ENCODE data around the gene CD27.
"Not testable (repeated sequence)": the region's sequence is repeated elsewhere in the genome, so short reads cannot be mapped to it uniquely, and the experiment has no call there.

Gene CD27

GRCh38 chr12:6461401-6462233 lies 16.9 kb downstream of the CD27 start:
- DNase-seq (ENCODE audit: low read depth in 2 of 2): peak; percentile 82

GRCh38 chr12:6462234-6462995 lies 17.7 kb downstream of the CD27 start:
- DNase-seq (ENCODE audit: low read depth in 2 of 2): no peak

- no peak for DNase-seq (ENCODE audit: low read depth in 2 of 2)
Observed at GRCh38 chr12:6463216-6463615, 18.5 kb downstream of the CD27 start.

GRCh38 chr12:6463858-6464257 lies 19.1 kb downstream of the CD27 start:
- DNase-seq (ENCODE audit: low read depth in 2 of 2): no peak

DNA sequence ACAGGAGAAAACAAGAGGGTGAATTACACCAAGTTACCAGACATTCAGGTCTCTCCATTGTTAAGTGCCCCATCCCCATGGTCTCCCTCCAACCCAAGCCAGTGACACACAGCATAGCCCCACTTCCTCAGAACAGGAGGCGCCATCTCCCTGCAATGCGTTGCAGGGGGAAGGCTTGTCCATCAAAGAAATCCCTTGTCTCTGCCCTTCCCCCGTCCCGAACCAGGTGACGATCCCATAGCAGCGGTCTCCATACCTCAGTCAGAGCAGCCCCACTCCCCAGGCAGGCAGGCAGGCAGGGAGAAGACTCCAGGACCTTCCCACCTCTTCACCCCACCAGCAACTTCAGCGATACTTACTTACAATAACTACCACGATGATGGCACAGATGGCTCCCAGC lies 19.8 kb downstream of the CD27 start:
- no peak for DNase-seq (ENCODE audit: low read depth in 2 of 2)

- DNase-seq (ENCODE audit: low read depth in 2 of 2): no peak
Observed at GRCh38 chr12:6465467-6466183, 20.9 kb downstream of the CD27 start.

DNA sequence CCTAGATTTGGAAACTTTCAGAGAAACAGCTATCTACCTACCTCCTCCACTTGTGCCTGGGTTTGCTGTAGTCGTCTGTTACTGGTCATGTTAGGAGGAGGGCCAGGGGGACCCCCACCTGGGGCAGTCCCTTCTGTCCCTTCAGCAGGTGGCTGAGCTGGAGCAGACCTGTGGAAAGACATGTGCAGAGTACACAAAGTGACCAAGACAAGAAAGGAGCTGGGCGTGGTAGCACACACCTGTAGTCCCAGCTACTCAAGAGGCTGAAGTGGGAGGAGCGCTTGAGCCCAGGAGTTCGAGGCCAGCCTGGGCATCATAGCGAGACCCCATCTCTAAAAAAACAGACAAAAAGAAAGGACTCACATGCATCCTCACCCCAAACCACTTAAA lies 21.4 kb downstream of the CD27 start:
- DNase-seq (ENCODE audit: low read depth in 2 of 2): no peak

DNA sequence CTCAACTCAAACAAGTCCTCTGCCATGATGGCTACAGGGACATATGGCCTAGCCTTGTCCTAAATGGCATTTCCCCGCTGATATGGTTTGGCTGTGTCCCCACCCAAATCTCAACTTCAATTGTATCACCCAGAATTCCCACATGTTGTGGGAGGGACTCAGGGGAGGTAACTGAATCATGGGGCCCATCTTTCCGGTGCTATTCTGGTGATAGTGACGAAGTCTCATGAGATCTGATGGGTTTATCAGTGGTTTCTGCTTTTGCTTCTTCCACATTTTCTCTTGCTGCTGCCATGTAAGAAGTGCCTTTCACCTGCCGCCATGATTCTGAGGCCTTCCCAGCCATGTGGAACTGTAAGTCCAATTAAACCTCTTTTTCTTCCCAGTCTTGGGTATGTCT lies 22.0 kb downstream of the CD27 start:
- DNase-seq (ENCODE audit: low read depth in 2 of 2): not testable (repeated sequence)

- not testable (repeated sequence) for DNase-seq (ENCODE audit: low read depth in 2 of 2)
Observed at GRCh38 chr12:6467571-6468282, 23.0 kb downstream of the CD27 start.

DNA sequence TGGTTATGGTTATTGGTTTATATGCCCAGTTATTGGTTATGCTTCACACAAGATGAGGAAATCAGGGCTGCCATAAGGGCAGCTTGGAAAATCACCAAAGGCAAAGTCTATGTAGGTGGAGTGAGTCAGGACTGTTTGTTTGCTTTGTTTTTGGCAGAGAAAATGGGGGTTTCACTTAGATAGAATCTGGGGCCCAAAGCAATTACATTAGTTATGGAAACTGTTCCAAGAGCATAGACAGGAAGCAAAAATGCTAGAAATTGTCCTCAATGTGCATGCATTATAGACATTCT lies 23.5 kb downstream of the CD27 start:
- DNase-seq (ENCODE audit: low read depth in 2 of 2): no peak

DNA sequence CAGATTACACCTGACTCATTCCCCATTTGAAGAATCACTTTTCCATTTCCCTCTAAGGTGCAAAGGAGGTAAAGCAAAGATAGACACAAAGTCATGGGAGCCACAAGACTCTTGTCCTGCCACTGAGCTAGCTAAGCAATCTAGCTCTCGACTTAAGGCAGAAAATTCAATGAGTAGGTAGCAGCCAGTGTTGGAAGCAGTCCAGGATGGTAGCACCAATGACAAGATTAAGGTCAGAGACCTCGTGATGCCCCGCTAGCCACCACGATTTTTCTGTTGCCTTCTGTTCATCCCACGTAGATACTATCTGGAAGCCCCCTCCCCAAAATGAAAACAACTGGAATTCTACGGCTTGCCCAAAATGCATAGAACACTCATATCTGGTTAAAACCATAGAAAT lies 24.3 kb downstream of the CD27 start:
- DNase-seq (ENCODE audit: low read depth in 2 of 2): no peak

- no peak for DNase-seq (ENCODE audit: low read depth in 2 of 2)
Observed at GRCh38 chr12:6469609-6470374, 25.0 kb downstream of the CD27 start.

DNA sequence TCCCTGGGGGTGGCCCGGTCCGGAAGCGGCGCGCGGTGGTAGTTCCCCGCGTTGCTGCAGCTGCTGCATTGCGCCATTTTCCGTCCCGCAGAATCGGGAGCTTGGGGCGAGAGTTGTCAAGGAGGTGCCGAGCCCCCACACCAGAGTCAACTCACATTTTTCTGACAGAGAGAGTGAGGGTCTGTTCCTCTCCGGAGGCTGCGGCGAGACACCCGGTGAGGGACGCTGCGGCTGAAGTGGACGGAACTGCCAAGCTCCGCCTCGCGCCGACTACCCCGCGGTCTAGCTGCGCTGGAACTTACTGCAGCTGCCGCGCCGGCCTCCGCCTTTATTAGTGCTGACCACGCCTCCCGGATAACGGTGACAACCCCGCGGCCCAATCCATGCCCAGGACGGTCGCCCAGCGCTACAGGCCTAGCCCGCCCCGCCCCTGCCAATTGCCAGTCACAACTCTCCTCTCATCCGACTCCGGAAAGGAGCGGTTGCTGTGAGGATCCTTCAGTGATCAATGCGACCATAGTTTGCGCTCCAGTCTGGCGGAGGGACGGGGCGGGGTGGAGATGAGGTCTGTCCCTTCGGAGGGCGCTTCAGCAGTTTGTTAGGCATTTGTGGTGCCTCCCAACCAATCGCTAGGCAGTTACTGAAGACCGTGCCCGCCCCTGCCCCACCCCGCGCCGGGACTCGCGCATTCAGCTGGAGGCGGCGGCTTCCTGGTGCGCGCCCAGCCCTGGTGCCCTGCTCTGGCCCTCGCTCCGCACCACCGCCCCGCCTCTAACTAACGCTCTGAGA lies 25.8 kb downstream of the CD27 start, which contains the start of gene VAMP1:
VAMP1 (minus strand) TSS at position 303 of the 789 bp plus-strand sequence; CDS start at position 157, 146 bp downstream.
- DNase-seq (ENCODE audit: low read depth in 2 of 2): peak; percentile 97

GRCh38 chr12:6471989-6472360 lies 27.2 kb downstream of the CD27 start:
- no peak for DNase-seq (ENCODE audit: low read depth in 2 of 2)

- no peak for DNase-seq (ENCODE audit: low read depth in 2 of 2)
Observed at GRCh38 chr12:6472491-6472890, 27.7 kb downstream of the CD27 start.

DNA sequence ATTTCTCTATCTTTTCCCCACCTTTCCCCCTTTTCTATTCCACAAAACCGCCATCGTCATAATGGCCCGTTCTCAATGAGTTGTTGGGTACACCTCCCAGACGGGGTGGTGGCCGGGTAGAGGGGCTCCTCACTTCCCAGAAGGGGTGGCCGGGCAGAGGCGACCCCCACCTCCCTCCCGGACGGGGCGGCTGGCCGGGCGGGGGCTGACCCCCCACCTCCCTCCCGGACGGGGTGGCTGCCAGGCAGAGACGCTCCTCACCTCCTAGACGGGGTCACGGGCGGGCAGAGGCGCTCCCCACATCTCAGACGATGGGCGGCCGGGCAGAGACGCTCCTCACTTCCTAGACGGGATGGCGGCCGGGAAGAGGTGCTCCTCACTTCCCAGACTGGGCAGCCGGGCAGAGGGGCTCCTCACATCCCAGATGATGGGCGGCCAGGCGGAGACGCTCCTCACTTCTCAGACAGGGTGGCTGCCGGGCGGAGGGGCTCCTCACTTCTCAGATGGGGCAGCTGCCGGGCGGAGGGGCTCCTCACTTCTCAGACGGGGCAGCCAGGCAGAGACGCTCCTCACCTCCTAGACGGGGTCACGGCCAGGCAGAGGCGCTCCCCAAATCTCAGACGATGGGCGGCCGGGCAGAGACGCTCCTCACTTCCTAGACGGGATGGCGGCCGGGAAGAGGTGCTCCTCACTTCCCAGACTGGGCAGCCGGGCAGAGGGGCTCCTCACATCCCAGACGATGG lies 30.6 kb downstream of the CD27 start:
- DNase-seq (ENCODE audit: low read depth in 2 of 2): not testable (repeated sequence)

DNA sequence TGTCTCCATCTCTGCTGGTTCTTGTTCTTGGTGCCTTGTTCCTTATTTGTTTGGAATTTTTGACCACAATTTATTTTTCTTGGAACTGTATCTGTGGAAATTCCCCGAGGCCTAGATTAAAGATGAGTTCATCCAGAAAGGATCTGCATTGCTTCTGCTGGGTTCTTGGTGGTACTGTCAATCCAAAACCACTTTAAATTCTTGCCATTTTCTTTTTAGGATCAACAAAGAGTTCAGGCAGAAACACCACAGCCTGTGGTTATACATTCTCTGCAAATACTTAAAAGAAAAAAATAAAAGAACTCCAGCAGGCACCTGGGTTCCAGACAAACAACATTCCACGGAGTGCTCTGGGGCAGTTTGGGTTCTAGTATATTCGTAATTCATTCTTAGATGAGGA lies 31.7 kb downstream of the CD27 start:
- no peak for DNase-seq (ENCODE audit: low read depth in 2 of 2)

GRCh38 chr12:6477601-6478377 lies 33.0 kb downstream of the CD27 start:
- DNase-seq (ENCODE audit: low read depth in 2 of 2): not testable (repeated sequence)

DNA sequence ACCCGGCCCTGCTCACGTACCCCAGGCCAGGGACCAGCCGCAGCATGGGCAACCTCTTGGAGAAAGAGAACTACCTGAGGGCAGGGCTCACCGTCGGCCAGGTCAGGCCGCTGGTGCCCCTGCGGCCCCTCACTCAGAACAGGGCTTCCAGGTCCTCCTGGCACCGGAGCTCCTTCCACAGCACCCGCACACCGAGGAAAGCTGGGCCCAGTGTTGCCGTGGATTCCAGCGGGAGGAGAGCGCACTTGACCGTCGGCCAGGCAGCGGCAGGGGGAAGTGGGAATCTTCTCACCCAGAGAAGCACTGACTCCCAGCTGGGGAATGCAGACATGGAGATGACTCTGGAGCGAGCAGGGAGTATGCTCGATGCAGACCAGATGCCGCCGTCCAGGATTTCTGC lies 33.7 kb downstream of the CD27 start:
- DNase-seq (ENCODE audit: low read depth in 2 of 2): no peak

Data from stimulated activated CD8-positive, alpha-beta memory T cell treated with anti-CD3 and anti-CD28 coated beads, Interleukin-15, amount 100 ng/mL, for 48 hours (primary cell).